KOPT-K1 (cell line): Measurements from ENCODE around the gene SV2B.

Experiments
- H3K27ac ChIP-seq: fragments of 200-600 bp; sonication (generic); 2 replicates; pipeline ENCODE4 v1.5.1; 2016; ENCODE audit warnings: antibody characterized with exemption, mild to moderate bottlenecking, low read depth, low read length; ENCODE audit not compliant: poor library complexity, severe bottlenecking
- H3K36me3 ChIP-seq: fragments of 200-600 bp; sonication (generic); 2 replicates; pipeline ENCODE4 v1.5.1; 2017; ENCODE audit warnings: antibody characterized with exemption, mild to moderate bottlenecking, low read length, moderate library complexity; ENCODE audit not compliant: insufficient read depth
- H3K9me3 ChIP-seq: fragments of 200-600 bp; sonication (generic); 2 replicates; pipeline ENCODE4 v1.5.1; 2017; ENCODE audit warnings: antibody characterized with exemption, low read length, mild to moderate bottlenecking; ENCODE audit not compliant: insufficient read depth, poor library complexity, severe bottlenecking

SV2B gene

GRCh38 chr15:91183596-91183995, 83.5 kb downstream of the SV2B start:
- Histone ChIP-seq H3K36me3 (no peaks in the 10 kb centered on the region), H3K9me3 (no peaks in the 10 kb centered on the region), H3K27ac (no peak overlapping the region)

- no peaks in the 10 kb centered on the region for H3K9me3 ChIP-seq
Measured at GRCh38 chr15:91184441-91184840, 84.4 kb downstream of the SV2B start.

GRCh38 chr15:91186904-91187656, 87.0 kb downstream of the SV2B start:
- H3K9me3 ChIP-seq, result no peaks in the 10 kb centered on the region

More at GRCh38 chr15:91184441-91184840, 84.4 kb downstream of the SV2B start:
- no peaks in the 10 kb centered on the region for H3K36me3 ChIP-seq
- no peak overlapping the region for H3K27ac ChIP-seq

GRCh38 chr15:91192285-91192684, 92.2 kb downstream of the SV2B start:
- H3K36me3 ChIP-seq, result no peaks in the 10 kb centered on the region
- no peak overlapping the region for H3K27ac ChIP-seq
- no peaks in the 10 kb centered on the region for H3K9me3 ChIP-seq

More at GRCh38 chr15:91186904-91187656, 87.0 kb downstream of the SV2B start:
- no peak overlapping the region for H3K27ac ChIP-seq
- no peaks in the 10 kb centered on the region for H3K36me3 ChIP-seq

GRCh38 chr15:91192690-91193377, 92.8 kb downstream of the SV2B start:
- H3K9me3 ChIP-seq, result no peaks in the 10 kb centered on the region
- H3K27ac ChIP-seq, result no peak overlapping the region
- no peaks in the 10 kb centered on the region for H3K36me3 ChIP-seq

- H3K36me3 ChIP-seq, result no peaks in the 10 kb centered on the region
- no peak overlapping the region for H3K27ac ChIP-seq
- H3K9me3 ChIP-seq, result no peaks in the 10 kb centered on the region
Measured at GRCh38 chr15:91193378-91193720, 93.3 kb downstream of the SV2B start.

- Histone ChIP-seq H3K9me3 (no peaks in the 10 kb centered on the region), H3K36me3 (no peaks in the 10 kb centered on the region), H3K27ac (no peak overlapping the region)
Measured at GRCh38 chr15:91196127-91196526, 96.1 kb downstream of the SV2B start.

- Histone ChIP-seq H3K36me3 (no peaks in the 10 kb centered on the region), H3K27ac (no peak overlapping the region), H3K9me3 (no peaks in the 10 kb centered on the region)
Measured at GRCh38 chr15:91196768-91197167, 96.7 kb downstream of the SV2B start.

GRCh38 chr15:91199511-91199910, 99.5 kb downstream of the SV2B start:
- Histone ChIP-seq H3K9me3 (no peaks in the 10 kb centered on the region), H3K27ac (no peak overlapping the region), H3K36me3 (no peaks in the 10 kb centered on the region)

GRCh38 chr15:91200101-91200754, 100.2 kb downstream of the SV2B start:
- no peak overlapping the region for H3K27ac ChIP-seq
- H3K9me3 ChIP-seq, result no peaks in the 10 kb centered on the region
- no peaks in the 10 kb centered on the region for H3K36me3 ChIP-seq

GRCh38 chr15:91202510-91203102, 102.5 kb downstream of the SV2B start:
- Histone ChIP-seq H3K9me3 (no peaks in the 10 kb centered on the region), H3K36me3 (no peaks in the 10 kb centered on the region), H3K27ac (no peak overlapping the region)

- H3K9me3 ChIP-seq, result no peaks in the 10 kb centered on the region
- H3K36me3 ChIP-seq, result no peaks in the 10 kb centered on the region
- H3K27ac ChIP-seq, result no peak overlapping the region
Measured at GRCh38 chr15:91203619-91204203, 103.7 kb downstream of the SV2B start.

- no peaks in the 10 kb centered on the region for H3K9me3 ChIP-seq
- H3K36me3 ChIP-seq, result no peaks in the 10 kb centered on the region
- no peak overlapping the region for H3K27ac ChIP-seq
Measured at GRCh38 chr15:91208371-91208770, 108.3 kb downstream of the SV2B start.

- H3K36me3 ChIP-seq, result no peaks in the 10 kb centered on the region
- H3K9me3 ChIP-seq, result no peaks in the 10 kb centered on the region
- H3K27ac ChIP-seq, result no peak overlapping the region
Measured at GRCh38 chr15:91209318-91209717, 109.3 kb downstream of the SV2B start.

GRCh38 chr15:91209726-91210125, 109.7 kb downstream of the SV2B start:
- H3K27ac ChIP-seq, result no peak overlapping the region
- no peaks in the 10 kb centered on the region for H3K9me3 ChIP-seq
- H3K36me3 ChIP-seq, result no peaks in the 10 kb centered on the region
